GM10266 (cell line): ENCODE results near the gene APLF.

Source experiments
- DNase-seq: peaks from one replicate; pipeline ENCODE4 v3.0.0; 2012; ENCODE audit errors: extremely low spot score
- CTCF ChIP-seq: IDR thresholded peaks from 2 replicates; pipeline ENCODE4 v1.5.1; 2012; ENCODE audit warnings: mild to moderate bottlenecking, low read depth; ENCODE audit not compliant: control insufficient read depth, insufficient read depth; ENCODE audit errors: missing control alignments

Gene APLF

GRCh38 chr2:68559692-68560091, 92.3 kb downstream of the APLF start:
- DNase-seq: no peak
- no peak for TF ChIP-seq CTCF

GRCh38 chr2:68560545-68560944, 93.2 kb downstream of the APLF start:
- DNase-seq: no peak
- no peak for TF ChIP-seq CTCF

GRCh38 chr2:68561372-68561771, 94.0 kb downstream of the APLF start:
- no peak for DNase-seq
- TF ChIP-seq CTCF: no peak

GRCh38 chr2:68562934-68563333, 95.5 kb downstream of the APLF start:
- no peak for DNase-seq
- TF ChIP-seq CTCF: no peak

- no peak for DNase-seq
Measured at GRCh38 chr2:68564426-68564825, 97.0 kb downstream of the APLF start.

GRCh38 chr2:68565273-68565672, 97.9 kb downstream of the APLF start:
- TF ChIP-seq CTCF: no peak
- no peak for DNase-seq

More at GRCh38 chr2:68564426-68564825, 97.0 kb downstream of the APLF start:
- TF ChIP-seq CTCF: no peak

- no peak for DNase-seq
- TF ChIP-seq CTCF: no peak
Measured at GRCh38 chr2:68565858-68566257, 98.5 kb downstream of the APLF start.

- TF ChIP-seq CTCF: no peak
- no peak for DNase-seq
Measured at GRCh38 chr2:68566362-68566761, 99.0 kb downstream of the APLF start.
